HL-60/S4 (cell line): ENCODE results near the gene TMEM127.
"Not testable (repeated sequence)": the region's sequence is repeated elsewhere in the genome, so short reads cannot be mapped to it uniquely, and the experiment has no call there.

Experiments
- in situ Hi-C: fragments of 300-500 bp; cut with MboI; formaldehyde crosslinking; loops from 2 replicates; pipeline ENCODE4 v1.14.3; 2022; ENCODE audit warnings: low sequenced_read_pairs

The TMEM127 gene

GRCh38 chr2:96264656-96265348, 995 bp downstream of the TMEM127 start:
- in situ Hi-C loops, result no loop called here

GRCh38 chr2:96264086-96264485, 1.7 kb downstream of the TMEM127 start:
- in situ Hi-C loops, result no loop called here

GRCh38 chr2:96262306-96262705, 3.5 kb downstream of the TMEM127 start:
- in situ Hi-C loops, result no loop called here

- in situ Hi-C loops, result no loop called here
These were observed 4.3 kb downstream of the TMEM127 start for GRCh38 chr2:96261328-96262003.

GRCh38 chr2:96260387-96261260, 5.2 kb downstream of the TMEM127 start:
- in situ Hi-C loops, result no loop called here

- in situ Hi-C loops, result no loop called here
These were observed 6.3 kb downstream of the TMEM127 start for GRCh38 chr2:96259497-96259921.

- in situ Hi-C loops, result no loop called here
These were observed 7.4 kb downstream of the TMEM127 start for GRCh38 chr2:96258166-96259022.

- in situ Hi-C loops, result not testable (repeated sequence)
These were observed 8.1 kb downstream of the TMEM127 start for GRCh38 chr2:96257744-96258143.

- in situ Hi-C loops, result no loop called here
These were observed 9.1 kb downstream of the TMEM127 start for GRCh38 chr2:96256611-96257113.

- in situ Hi-C loops, result no loop called here
These were observed 11.2 kb downstream of the TMEM127 start for GRCh38 chr2:96254571-96254970.

GRCh38 chr2:96253006-96253405, 12.8 kb downstream of the TMEM127 start:
- in situ Hi-C loops, result no loop called here

GRCh38 chr2:96252526-96252925, 13.3 kb downstream of the TMEM127 start:
- in situ Hi-C loops, result no loop called here

GRCh38 chr2:96251721-96252292, 14.0 kb downstream of the TMEM127 start:
- in situ Hi-C loops, result no loop called here

- in situ Hi-C loops, result no loop called here
These were observed 15.6 kb downstream of the TMEM127 start for GRCh38 chr2:96250188-96250587.

- in situ Hi-C loops, result no loop called here
These were observed 16.1 kb downstream of the TMEM127 start for GRCh38 chr2:96249654-96250053.

GRCh38 chr2:96248624-96249023, 17.2 kb downstream of the TMEM127 start:
- in situ Hi-C loops, result no loop called here

GRCh38 chr2:96247896-96248295, 17.9 kb downstream of the TMEM127 start:
- in situ Hi-C loops, result no loop called here

GRCh38 chr2:96247009-96247408, 18.8 kb downstream of the TMEM127 start:
- in situ Hi-C loops, result no loop called here

- in situ Hi-C loops, result no loop called here
These were observed 20.0 kb downstream of the TMEM127 start for GRCh38 chr2:96245609-96246390.
